ENCODE data around the gene STX5.
"Not testable (repeated sequence)": the region's sequence is repeated elsewhere in the genome, so short reads cannot be mapped to it uniquely, and the experiment has no call there.

The STX5 gene

GRCh38 chr11:62782753-62783152, 49.1 kb downstream of the STX5 start:
- DNase-seq (ENCODE audit: low read depth): no peak

- no peak for DNase-seq (ENCODE audit: low read depth)
Observed at GRCh38 chr11:62778441-62778840, 53.4 kb downstream of the STX5 start.

GRCh38 chr11:62777389-62777788, 54.5 kb downstream of the STX5 start:
- no peak for DNase-seq (ENCODE audit: low read depth)

- DNase-seq (ENCODE audit: low read depth): no peak
Observed at GRCh38 chr11:62775646-62776045, 56.2 kb downstream of the STX5 start.

- no peak for DNase-seq (ENCODE audit: low read depth)
Observed at GRCh38 chr11:62774407-62774806, 57.4 kb downstream of the STX5 start.

GRCh38 chr11:62771144-62772021, 60.5 kb downstream of the STX5 start, which contains the start of gene TAF6L:
Gene TAF6L, plus strand, starts transcription at chr11:62771396. Its CDS starts 4,388 bp downstream, at chr11:62775784.
- peak; percentile 80 for DNase-seq (ENCODE audit: low read depth)

GRCh38 chr11:62770778-62771143, 61.1 kb downstream of the STX5 start:
- no peak for DNase-seq (ENCODE audit: low read depth)

- DNase-seq (ENCODE audit: low read depth): not testable (repeated sequence)
Observed at GRCh38 chr11:62760867-62761227, 71.0 kb downstream of the STX5 start.

- no peak for DNase-seq (ENCODE audit: low read depth)
Observed at GRCh38 chr11:62757846-62758788, 73.7 kb downstream of the STX5 start.

All from GM04503 (cell line).